ENCODE measurements around the gene MANEAL.
A peak's percentile ranks its signal among the peaks of the same experiment; 100 is the strongest.
"Not testable (repeated sequence)": the region's sequence is repeated elsewhere in the genome, so short reads cannot be mapped to it uniquely, and the experiment has no call there.

Gene MANEAL

GRCh38 chr1:37793773-37794371 is at the start of gene MANEAL:
MANEAL (plus strand) TSS chr1:37793847; CDS start chr1:37794183, 336 bp downstream.
- peak in 1 of 2 experiments; percentile 57 for DNase-seq

GRCh38 chr1:37746806-37747205 is 46.8 kb upstream of the MANEAL start:
- DNase-seq = no peak

GRCh38 chr1:37748565-37748964 is 45.1 kb upstream of the MANEAL start:
- DNase-seq = no peak

GRCh38 chr1:37752213-37752582 is 41.4 kb upstream of the MANEAL start:
- DNase-seq = no peak

- DNase-seq = peak in 1 of 2 experiments; percentile 43
Measured at GRCh38 chr1:37752583-37753471, 40.8 kb upstream of the MANEAL start.

- DNase-seq = peak in 1 of 2 experiments; percentile 4
Measured at GRCh38 chr1:37753473-37754321, 40.0 kb upstream of the MANEAL start.

GRCh38 chr1:37755290-37755689 is 38.4 kb upstream of the MANEAL start:
- DNase-seq = no peak

- DNase-seq = no peak
Measured at GRCh38 chr1:37755951-37756560, 37.6 kb upstream of the MANEAL start.

- DNase-seq = no peak
Measured at GRCh38 chr1:37759451-37759850, 34.2 kb upstream of the MANEAL start.

- DNase-seq = no peak
Measured at GRCh38 chr1:37761416-37762095, 32.1 kb upstream of the MANEAL start.

GRCh38 chr1:37762516-37762915 is 31.1 kb upstream of the MANEAL start:
- no peak for DNase-seq

GRCh38 chr1:37763791-37764413 is 29.7 kb upstream of the MANEAL start:
- no peak for DNase-seq

- DNase-seq = no peak
Measured at GRCh38 chr1:37764414-37764825, 29.2 kb upstream of the MANEAL start.

- DNase-seq = peak; percentile 85 to 89
Measured at GRCh38 chr1:37764888-37765441, 28.7 kb upstream of the MANEAL start, which contains the start of gene EPHA10. EPHA10 (minus strand) TSS chr1:37765120; CDS start chr1:37765066, 54 bp downstream.

GRCh38 chr1:37765916-37766664 is 27.6 kb upstream of the MANEAL start:
- DNase-seq = peak; percentile 27 to 71

- no peak for DNase-seq
Measured at GRCh38 chr1:37767488-37767887, 26.2 kb upstream of the MANEAL start.

GRCh38 chr1:37771440-37771839 is 22.2 kb upstream of the MANEAL start:
- DNase-seq = not testable (repeated sequence)

GRCh38 chr1:37776946-37777516 is 16.6 kb upstream of the MANEAL start:
- no peak for DNase-seq

- DNase-seq = no peak
Measured at GRCh38 chr1:37778654-37779053, 15.0 kb upstream of the MANEAL start.

- DNase-seq = no peak
Measured at GRCh38 chr1:37782491-37782890, 11.2 kb upstream of the MANEAL start.

Measured in NCI-H524 (cell line).